NCI-H526 treated with DMSO at 0.1 percent for 48 hours (cell line): ENCODE measurements around the gene GAL3ST1.
A peak's percentile ranks its signal among the peaks of the same experiment; 100 is the strongest.
"Not testable (repeated sequence)": the region's sequence is repeated elsewhere in the genome, so short reads cannot be mapped to it uniquely, and the experiment has no call there.

ENCODE experiments used
- DNase-seq: peaks from one replicate; lab custom pipeline; 2025; lab: John Stamatoyannopoulos, UW

Gene GAL3ST1, protein sequence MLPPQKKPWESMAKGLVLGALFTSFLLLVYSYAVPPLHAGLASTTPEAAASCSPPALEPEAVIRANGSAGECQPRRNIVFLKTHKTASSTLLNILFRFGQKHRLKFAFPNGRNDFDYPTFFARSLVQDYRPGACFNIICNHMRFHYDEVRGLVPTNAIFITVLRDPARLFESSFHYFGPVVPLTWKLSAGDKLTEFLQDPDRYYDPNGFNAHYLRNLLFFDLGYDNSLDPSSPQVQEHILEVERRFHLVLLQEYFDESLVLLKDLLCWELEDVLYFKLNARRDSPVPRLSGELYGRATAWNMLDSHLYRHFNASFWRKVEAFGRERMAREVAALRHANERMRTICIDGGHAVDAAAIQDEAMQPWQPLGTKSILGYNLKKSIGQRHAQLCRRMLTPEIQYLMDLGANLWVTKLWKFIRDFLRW

GRCh38 chr22:30574095-30574981 is at the start of gene GAL3ST1:
TSS of gene GAL3ST1 (minus strand) at chr22:30574665. CDS start at chr22:30557392, 17,273 bp downstream.
- peak; percentile 51 for DNase-seq

DNA sequence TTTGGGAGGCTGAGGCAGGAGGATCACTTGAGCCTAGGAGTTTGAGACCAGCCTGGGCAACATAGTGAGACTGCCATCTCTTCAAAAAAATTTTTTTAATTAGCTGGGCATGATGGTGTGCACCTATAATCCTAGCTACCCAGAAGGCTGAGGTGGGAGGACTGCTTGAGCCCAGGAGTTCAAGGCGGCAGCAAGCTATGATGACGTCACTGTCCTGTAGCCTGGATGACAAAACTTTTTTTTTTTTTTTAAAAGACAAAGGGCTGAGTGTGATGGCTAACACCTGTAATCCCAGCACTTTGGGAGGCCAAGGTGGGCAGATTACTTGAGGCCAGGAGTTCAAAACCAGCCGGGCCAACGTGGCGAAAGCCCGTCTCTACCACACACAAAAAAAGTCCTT is 45.4 kb upstream of the GAL3ST1 start:
- DNase-seq: not testable (repeated sequence)

- no peak for DNase-seq
These were observed 43.4 kb upstream of the GAL3ST1 start for GRCh38 chr22:30617819-30618218.

DNA sequence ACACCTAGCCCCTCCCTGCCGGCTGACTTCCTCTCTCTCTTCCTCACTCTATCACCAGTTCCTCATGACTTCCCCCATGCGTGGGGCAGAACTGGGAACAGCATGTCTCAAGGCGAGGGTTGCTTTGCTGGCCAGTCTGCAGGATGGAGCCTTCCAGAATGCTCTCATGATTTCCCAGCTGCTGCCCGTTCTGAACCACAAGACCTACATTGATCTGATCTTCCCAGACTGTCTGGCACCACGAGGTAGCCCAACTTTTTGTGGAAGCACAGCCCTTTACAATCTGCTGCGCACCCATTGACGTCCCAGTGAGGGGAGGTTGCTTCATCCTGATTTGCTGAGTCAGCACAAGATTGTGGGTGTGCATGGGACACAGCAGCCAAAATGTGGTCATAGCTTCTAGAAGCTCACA is 41.1 kb upstream of the GAL3ST1 start:
- no peak for DNase-seq

GRCh38 chr22:30614879-30615278 is 40.4 kb upstream of the GAL3ST1 start:
- DNase-seq: no peak

DNA sequence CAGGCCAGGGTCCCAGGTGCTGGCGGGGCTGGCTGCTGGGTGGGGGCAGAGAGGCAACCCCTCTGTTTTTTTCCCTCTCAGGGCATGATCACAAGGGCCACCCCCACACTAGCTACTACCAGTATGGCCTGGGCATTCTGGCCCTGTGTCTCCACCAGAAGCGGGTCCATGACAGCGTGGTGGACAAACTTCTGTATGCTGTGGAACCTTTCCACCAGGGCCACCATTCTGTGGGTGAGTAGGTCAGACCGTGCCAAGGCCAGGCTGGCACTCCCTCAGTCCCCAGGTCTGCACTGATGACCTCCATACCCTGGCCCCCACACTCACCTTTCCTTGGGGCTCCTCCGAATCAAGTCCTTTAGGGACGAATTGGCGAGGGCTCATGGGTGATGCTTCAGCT is 39.8 kb upstream of the GAL3ST1 start:
- DNase-seq: no peak

DNA sequence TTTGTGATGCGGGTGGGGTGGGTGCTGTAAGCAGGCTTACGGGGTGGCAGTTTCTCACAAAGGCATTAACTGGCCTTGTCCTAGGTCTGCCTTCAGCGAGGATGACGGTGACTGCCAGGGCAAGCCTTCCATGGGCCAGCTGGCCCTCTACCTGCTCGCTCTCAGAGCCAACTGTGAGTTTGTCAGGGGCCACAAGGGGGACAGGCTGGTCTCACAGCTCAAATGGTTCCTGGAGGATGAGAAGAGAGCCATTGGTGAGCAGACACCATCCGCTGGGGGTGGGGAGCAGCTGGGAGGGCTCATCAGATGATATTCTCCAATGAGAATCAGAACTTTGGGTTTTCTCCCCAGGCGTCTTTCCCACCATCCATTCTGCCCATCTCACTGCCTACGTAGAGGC is 38.3 kb upstream of the GAL3ST1 start:
- DNase-seq: no peak

GRCh38 chr22:30611197-30611596 is 36.7 kb upstream of the GAL3ST1 start:
- DNase-seq: no peak

GRCh38 chr22:30610299-30610698 is 35.8 kb upstream of the GAL3ST1 start:
- no peak for DNase-seq

DNA sequence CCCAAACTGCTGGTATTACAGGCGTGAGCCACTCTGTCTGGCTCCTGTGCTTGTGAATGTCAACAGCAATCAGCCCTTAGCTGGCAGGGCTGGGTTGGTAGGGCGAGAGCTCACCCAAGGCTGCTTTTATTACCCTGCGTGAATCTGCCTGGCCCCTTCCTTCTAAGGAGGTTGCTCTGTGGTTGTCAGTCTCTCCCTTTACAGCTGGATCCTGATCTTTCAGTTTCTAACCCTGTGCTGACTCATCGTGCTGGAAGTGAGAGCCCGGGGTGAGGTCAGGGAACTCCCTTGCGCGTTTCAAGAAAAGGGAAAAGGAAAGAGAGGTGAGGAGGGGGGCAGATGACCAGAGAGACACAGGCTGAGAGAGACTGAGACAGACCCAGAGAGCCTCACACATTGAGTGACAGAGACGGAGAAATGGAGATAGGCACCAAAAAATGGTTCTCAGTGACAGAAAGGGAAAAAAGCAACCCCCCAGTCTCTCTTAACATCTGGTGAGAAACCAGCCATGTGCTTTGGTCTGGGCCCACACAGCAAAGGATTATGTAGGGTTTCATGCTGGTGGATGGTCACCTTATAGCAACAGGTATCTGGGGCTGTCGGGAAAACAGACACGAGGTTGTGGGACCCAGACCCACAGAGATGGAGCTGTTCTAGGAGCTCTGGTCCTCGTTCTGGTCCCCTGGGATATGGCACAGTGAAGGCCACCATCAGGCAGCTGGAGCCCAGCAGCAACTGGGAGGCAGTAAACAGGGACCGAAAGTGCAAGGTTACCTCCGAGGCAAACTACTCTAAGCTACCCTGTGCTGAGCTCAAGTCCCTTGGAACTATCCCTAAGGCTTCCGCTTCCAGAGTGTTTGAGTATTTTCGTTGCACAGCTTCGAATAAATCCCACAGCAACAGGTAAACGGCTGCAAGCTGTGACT is 35.1 kb upstream of the GAL3ST1 start:
- DNase-seq: no peak

GRCh38 chr22:30607939-30608338 is 33.5 kb upstream of the GAL3ST1 start:
- no peak for DNase-seq

GRCh38 chr22:30607300-30607930 is 33.0 kb upstream of the GAL3ST1 start:
- no peak for DNase-seq

- peak; percentile 40 for DNase-seq
These were observed 32.2 kb upstream of the GAL3ST1 start, which contains the start of gene TCN2 for GRCh38 chr22:30606455-30607299. TSS of gene TCN2 (plus strand) at chr22:30607174. CDS start at chr22:30607332, 158 bp downstream.

DNA sequence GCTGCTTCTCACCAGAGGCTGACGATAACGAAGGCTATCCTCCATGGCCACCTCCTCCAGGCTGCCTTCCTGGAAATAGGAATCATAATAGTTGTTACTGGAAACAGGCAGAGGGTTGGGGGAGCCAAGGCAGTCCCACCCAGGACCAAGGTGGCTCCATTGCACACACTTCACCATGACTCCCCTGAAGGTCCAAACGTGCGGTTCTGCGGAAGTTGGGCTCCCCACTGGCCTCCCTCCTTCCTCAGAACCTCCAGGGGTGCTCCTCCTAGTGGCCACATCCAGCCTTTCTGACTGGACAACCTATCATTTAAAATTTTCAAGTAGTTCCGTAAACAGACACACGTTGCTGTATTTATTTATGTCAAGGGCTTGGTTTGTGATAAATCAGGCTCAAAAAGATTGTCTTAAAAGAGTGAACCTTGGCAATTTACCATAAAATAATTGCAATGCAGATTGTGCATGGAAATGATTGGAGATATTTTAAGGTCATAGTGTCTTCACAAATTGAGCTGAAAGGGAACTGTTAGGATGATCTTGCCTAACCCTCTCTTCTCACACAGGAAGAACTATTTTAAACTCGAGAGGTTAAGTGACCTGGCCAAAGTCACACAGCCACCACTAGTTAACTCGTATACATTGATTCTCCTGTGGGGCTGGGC is 31.1 kb upstream of the GAL3ST1 start:
- peak; percentile 20 for DNase-seq

DNA sequence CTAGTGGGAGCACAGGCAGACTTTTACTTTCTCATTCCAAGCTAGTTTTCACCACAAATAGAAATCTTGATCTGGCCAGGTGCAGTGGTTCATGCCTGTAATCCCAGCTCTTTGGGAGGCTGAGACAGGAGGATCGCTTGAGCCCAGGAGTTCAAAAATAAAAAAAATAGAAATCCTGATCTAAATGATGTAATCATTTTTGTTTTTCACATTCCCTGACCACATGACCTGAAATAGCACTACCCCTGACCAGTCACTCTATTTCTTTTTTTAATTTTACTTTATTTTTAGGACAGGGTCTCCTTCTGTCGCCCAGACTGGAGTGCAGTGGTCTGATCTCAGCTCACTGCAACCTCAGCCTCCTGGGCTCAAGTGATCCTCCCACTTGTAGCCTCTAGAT is 30.3 kb upstream of the GAL3ST1 start:
- DNase-seq: no peak

DNA sequence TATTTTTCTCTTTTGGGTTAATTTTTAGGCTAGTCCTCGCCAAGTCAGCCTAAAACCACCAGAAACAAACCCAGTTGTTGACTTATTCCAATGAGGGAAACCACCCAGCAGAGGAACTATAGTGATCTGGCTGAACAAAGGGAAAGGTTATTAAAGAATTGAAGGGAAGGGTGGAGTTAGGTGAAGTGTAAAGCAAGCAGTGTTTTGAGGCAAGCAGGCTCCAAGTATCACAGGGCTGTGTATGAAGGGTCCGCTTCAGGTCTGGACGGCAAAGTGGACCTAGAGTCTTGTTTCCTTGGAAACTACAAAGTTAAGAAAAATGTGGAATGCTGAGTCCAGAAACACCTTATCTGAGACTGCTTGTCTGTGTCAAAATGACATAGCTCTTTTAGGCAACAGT is 29.3 kb upstream of the GAL3ST1 start:
- peak; percentile 9 for DNase-seq

- peak; percentile 20 for DNase-seq
These were observed 27.6 kb upstream of the GAL3ST1 start for GRCh38 chr22:30602049-30602448.

GRCh38 chr22:30601464-30601863 is 27.0 kb upstream of the GAL3ST1 start:
- no peak for DNase-seq

- no peak for DNase-seq
These were observed 26.5 kb upstream of the GAL3ST1 start for GRCh38 chr22:30600921-30601320.

- no peak for DNase-seq
These were observed 24.5 kb upstream of the GAL3ST1 start for GRCh38 chr22:30598986-30599385.
